Loucy (cell line): ENCODE data around the gene MACROD2.

ENCODE experiments used
- H2AFZ ChIP-seq: fragments of 200-600 bp; sonication (generic); 2 replicates; pipeline ENCODE4 v1.6.0; 2016; ENCODE audit warnings: antibody characterized with exemption, mild to moderate bottlenecking, low read length, moderate library complexity
- H3F3A ChIP-seq: fragments of 200-600 bp; 2 replicates; pipeline ENCODE4 v1.6.0; 2016; ENCODE audit warnings: antibody characterized with exemption, low read depth, mild to moderate bottlenecking
- H3K27me3 ChIP-seq: fragments of 200-600 bp; sonication (generic); 2 replicates; pipeline ENCODE4 v1.6.1; 2014; ENCODE audit warnings: low read length, mild to moderate bottlenecking; ENCODE audit not compliant: insufficient read depth, poor library complexity, severe bottlenecking
- H3K36me3 ChIP-seq: fragments of 200-600 bp; sonication (generic); 2 replicates; pipeline ENCODE4 v1.6.1; 2016; ENCODE audit warnings: low read length; ENCODE audit not compliant: insufficient read depth
- H3K4me1 ChIP-seq: fragments of 200-600 bp; sonication (generic); 2 replicates; pipeline ENCODE4 v1.5.1; 2014; ENCODE audit warnings: low read length, mild to moderate bottlenecking; ENCODE audit not compliant: insufficient read depth, poor library complexity, severe bottlenecking
- H3K4me2 ChIP-seq: fragments of 200-600 bp; sonication (generic); 2 replicates; pipeline ENCODE4 v1.6.0; 2014; ENCODE audit warnings: antibody characterized with exemption, low read length, low read depth, mild to moderate bottlenecking; ENCODE audit not compliant: poor library complexity, severe bottlenecking
- H3K4me3 ChIP-seq: fragments of 200-600 bp; sonication (generic); 2 replicates; pipeline ENCODE4 v1.5.1; 2014; ENCODE audit warnings: low read length, mild to moderate bottlenecking, mixed read lengths; ENCODE audit not compliant: poor library complexity, severe bottlenecking
- H3K79me2 ChIP-seq: fragments of 200-600 bp; sonication (generic); 2 replicates; pipeline ENCODE4 v1.6.1; 2014; ENCODE audit warnings: low read length; ENCODE audit not compliant: insufficient read depth
- H3K9ac ChIP-seq: fragments of 200-600 bp; sonication (generic); 2 replicates; pipeline ENCODE4 v1.6.0; 2014; ENCODE audit warnings: mild to moderate bottlenecking, low read depth, low read length, moderate library complexity; ENCODE audit not compliant: poor library complexity, severe bottlenecking
- H3K9me2 ChIP-seq: fragments of 200-600 bp; sonication (generic); replicated peaks from 2 replicates; pipeline ENCODE4 v1.6.1; 2016; ENCODE audit warnings: low read depth, low read length, mixed read lengths
- H3K9me3 ChIP-seq: fragments of 200-600 bp; sonication (generic); 2 replicates; pipeline ENCODE4 v1.6.1; 2014; ENCODE audit warnings: mild to moderate bottlenecking, antibody characterized with exemption, low read length, low read depth; ENCODE audit not compliant: insufficient read depth
- H4K20me1 ChIP-seq: fragments of 200-600 bp; sonication (generic); 2 replicates; pipeline ENCODE4 v1.6.0; 2014; ENCODE audit warnings: antibody characterized with exemption, low read length, mild to moderate bottlenecking; ENCODE audit not compliant: insufficient read depth, poor library complexity, severe bottlenecking
- CTCF ChIP-seq: fragments of 200-600 bp; sonication (generic); conservative IDR thresholded peaks from 2 replicates; pipeline ENCODE4 v1.5.1; 2014; ENCODE audit warnings: mild to moderate bottlenecking, antibody characterized with exemption, low read length
- EZH2phosphoT487 ChIP-seq: fragments of 200-600 bp; IDR thresholded peaks from 2 replicates; pipeline ENCODE4 v1.6.1; 2018; ENCODE audit warnings: antibody characterized with exemption, mild to moderate bottlenecking, moderate library complexity, borderline replicate concordance

MACROD2 gene

GRCh38 chr20:15542655-15543054 lies 1547.3 kb downstream of the MACROD2 start:
- no peaks in the 10 kb centered on the region for H3K79me2 ChIP-seq
- no peaks in the 10 kb centered on the region for H4K20me1 ChIP-seq
- no peaks in the 10 kb centered on the region for H3K36me3 ChIP-seq
- no peaks in the 10 kb centered on the region for H3K27me3 ChIP-seq
- TF ChIP-seq EZH2phosphoT487 (no peak), CTCF (no peak)
- H3K9me2 ChIP-seq = no peaks in the 10 kb centered on the region
- H2AFZ ChIP-seq = no peak overlapping the region
- H3K4me1 ChIP-seq = no peaks in the 10 kb centered on the region
- no peak overlapping the region for H3K4me3 ChIP-seq
- no peaks in the 10 kb centered on the region for H3F3A ChIP-seq
- H3K9ac ChIP-seq = no peak overlapping the region
- H3K4me2 ChIP-seq = no peak overlapping the region
- peaks cover 3% of the 10 kb centered on the region; the same call in 1 of the 2 replicates for H3K9me3 ChIP-seq

- H3K4me2 ChIP-seq = no peak overlapping the region
- no peaks in the 10 kb centered on the region for H3K79me2 ChIP-seq
- H3K9me3 ChIP-seq = peaks cover 3% of the 10 kb centered on the region; the same call in 1 of the 2 replicates
- H3K4me1 ChIP-seq = no peaks in the 10 kb centered on the region
- no peak overlapping the region for H3K9ac ChIP-seq
- no peaks in the 10 kb centered on the region for H4K20me1 ChIP-seq
- H3K9me2 ChIP-seq = no peaks in the 10 kb centered on the region
- H3K4me3 ChIP-seq = no peak overlapping the region
- no peaks in the 10 kb centered on the region for H3K36me3 ChIP-seq
- H2AFZ ChIP-seq = no peak overlapping the region
- no peaks in the 10 kb centered on the region for H3K27me3 ChIP-seq
- H3F3A ChIP-seq = no peaks in the 10 kb centered on the region
- TF ChIP-seq CTCF (no peak), EZH2phosphoT487 (no peak)
Observed at GRCh38 chr20:15544742-15545141, 1549.4 kb downstream of the MACROD2 start.

GRCh38 chr20:15546525-15547023 lies 1551.3 kb downstream of the MACROD2 start:
- no peak for TF ChIP-seq CTCF
- TF ChIP-seq EZH2phosphoT487 = no peak
- Histone ChIP-seq H3K4me2 (no peak overlapping the region), H3K4me3 (no peak overlapping the region)

More at GRCh38 chr20:15546525-15547023, 1551.3 kb downstream of the MACROD2 start:
- no peaks in the 10 kb centered on the region for H3K9me2 ChIP-seq
- H3F3A ChIP-seq = no peaks in the 10 kb centered on the region
- no peaks in the 10 kb centered on the region for H3K4me1 ChIP-seq
- no peaks in the 10 kb centered on the region for H3K36me3 ChIP-seq
- H3K79me2 ChIP-seq = no peaks in the 10 kb centered on the region
- no peaks in the 10 kb centered on the region for H4K20me1 ChIP-seq
- no peak overlapping the region for H2AFZ ChIP-seq
- no peaks in the 10 kb centered on the region; the same call in 1 of the 2 replicates for H3K9me3 ChIP-seq
- H3K9ac ChIP-seq = no peak overlapping the region
- no peaks in the 10 kb centered on the region for H3K27me3 ChIP-seq
